Measurements from ENCODE around the gene MIX23.

Gene MIX23

GRCh38 chr3:122332551-122332950, 50.5 kb downstream of the MIX23 start:
- Histone ChIP-seq H3K4me2 (ENCODE audit: low read depth, low read length, poor library complexity, severe bottlenecking) (no peak overlapping the region), H3K9ac (ENCODE audit: low read depth, low read length, poor library complexity, severe bottlenecking) (no peak overlapping the region), H3K4me3 (ENCODE audit: low read length, poor library complexity, severe bottlenecking) (no peak overlapping the region), H3K4me1 (ENCODE audit: insufficient read depth, low read length, poor library complexity, severe bottlenecking) (no peaks in the 10 kb centered on the region), H3K9me2 (replicated peaks; ENCODE audit: low read depth, low read length) (no peaks in the 10 kb centered on the region), H3F3A (ENCODE audit: low read depth) (no peaks in the 10 kb centered on the region), H3K79me2 (ENCODE audit: insufficient read depth, low read length) (no peaks in the 10 kb centered on the region), H3K36me3 (ENCODE audit: insufficient read depth, low read length) (no peaks in the 10 kb centered on the region), H3K9me3 (ENCODE audit: insufficient read depth, low read depth, low read length) (no peaks in the 10 kb centered on the region), H4K20me1 (ENCODE audit: insufficient read depth, low read length, poor library complexity, severe bottlenecking) (no peaks in the 10 kb centered on the region), H3K27me3 (ENCODE audit: insufficient read depth, low read length, poor library complexity, severe bottlenecking) (no peaks in the 10 kb centered on the region), H2AFZ (ENCODE audit: low read length) (no peak overlapping the region)
- TF ChIP-seq CTCF (conservative IDR thresholded peaks at IDR 0.05; ENCODE audit: low read length) (no peak), EZH2phosphoT487 (IDR thresholded peaks at IDR 0.05; ENCODE audit: borderline replicate concordance) (no peak)

DNA sequence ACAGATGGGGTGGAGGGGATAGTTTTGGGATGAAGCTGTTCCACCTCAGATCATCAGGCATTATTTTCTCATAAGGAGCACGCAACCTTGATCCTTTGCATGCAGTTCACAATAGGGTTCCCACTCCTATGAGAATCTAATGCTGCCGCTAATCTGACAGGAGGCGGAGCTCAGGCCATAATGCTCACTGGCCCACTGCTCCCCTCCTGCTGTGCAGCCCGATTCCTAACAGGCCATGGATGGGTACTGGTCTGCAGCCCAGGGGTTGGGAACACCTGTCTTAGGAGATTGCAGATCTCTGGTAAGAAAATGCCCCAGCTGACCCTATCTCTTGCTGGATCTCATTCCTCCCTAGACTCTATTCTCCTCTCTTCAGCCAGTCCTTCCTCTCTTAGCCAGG, 51.1 kb downstream of the MIX23 start:
- no peaks in the 10 kb centered on the region for H3K9me3 ChIP-seq (ENCODE audit: insufficient read depth, low read depth, low read length)

GRCh38 chr3:122325769-122326168, 57.3 kb downstream of the MIX23 start:
- H3F3A ChIP-seq (ENCODE audit: low read depth), result no peaks in the 10 kb centered on the region
- H4K20me1 ChIP-seq (ENCODE audit: insufficient read depth, low read length, poor library complexity, severe bottlenecking), result no peaks in the 10 kb centered on the region
- no peak overlapping the region for H2AFZ ChIP-seq (ENCODE audit: low read length)
- H3K9me3 ChIP-seq (ENCODE audit: insufficient read depth, low read depth, low read length), result no peaks in the 10 kb centered on the region
- no peak overlapping the region for H3K9ac ChIP-seq (ENCODE audit: low read depth, low read length, poor library complexity, severe bottlenecking)
- no peaks in the 10 kb centered on the region for H3K9me2 ChIP-seq (replicated peaks; ENCODE audit: low read depth, low read length)
- no peak overlapping the region for H3K4me2 ChIP-seq (ENCODE audit: low read depth, low read length, poor library complexity, severe bottlenecking)
- no peak for TF ChIP-seq CTCF (conservative IDR thresholded peaks at IDR 0.05; ENCODE audit: low read length)
- H3K27me3 ChIP-seq (ENCODE audit: insufficient read depth, low read length, poor library complexity, severe bottlenecking), result no peaks in the 10 kb centered on the region
- H3K4me3 ChIP-seq (ENCODE audit: low read length, poor library complexity, severe bottlenecking), result no peak overlapping the region
- H3K4me1 ChIP-seq (ENCODE audit: insufficient read depth, low read length, poor library complexity, severe bottlenecking), result peaks cover 19% of the 10 kb centered on the region
- H3K79me2 ChIP-seq (ENCODE audit: insufficient read depth, low read length), result no peaks in the 10 kb centered on the region
- H3K36me3 ChIP-seq (ENCODE audit: insufficient read depth, low read length), result no peaks in the 10 kb centered on the region

More for the DNA sequence above, 51.1 kb downstream of the MIX23 start:
- Histone ChIP-seq H3K27me3 (ENCODE audit: insufficient read depth, low read length, poor library complexity, severe bottlenecking) (no peaks in the 10 kb centered on the region), H4K20me1 (ENCODE audit: insufficient read depth, low read length, poor library complexity, severe bottlenecking) (no peaks in the 10 kb centered on the region), H3K9ac (ENCODE audit: low read depth, low read length, poor library complexity, severe bottlenecking) (no peak overlapping the region), H3K36me3 (ENCODE audit: insufficient read depth, low read length) (no peaks in the 10 kb centered on the region), H3K4me2 (ENCODE audit: low read depth, low read length, poor library complexity, severe bottlenecking) (no peak overlapping the region), H3K4me1 (ENCODE audit: insufficient read depth, low read length, poor library complexity, severe bottlenecking) (no peaks in the 10 kb centered on the region), H3K9me2 (replicated peaks; ENCODE audit: low read depth, low read length) (no peaks in the 10 kb centered on the region), H2AFZ (ENCODE audit: low read length) (no peak overlapping the region), H3K4me3 (ENCODE audit: low read length, poor library complexity, severe bottlenecking) (no peak overlapping the region), H3F3A (ENCODE audit: low read depth) (no peaks in the 10 kb centered on the region), H3K79me2 (ENCODE audit: insufficient read depth, low read length) (no peaks in the 10 kb centered on the region)
- TF ChIP-seq CTCF (conservative IDR thresholded peaks at IDR 0.05; ENCODE audit: low read length) (no peak), EZH2phosphoT487 (IDR thresholded peaks at IDR 0.05; ENCODE audit: borderline replicate concordance) (no peak)
